ENCODE measurements around the gene PSMA2.

PSMA2 gene

GRCh38 chr7:42931834-42932651, at the start of gene PSMA2, which contains the start of gene MRPL32:
PSMA2 (minus strand) TSS chr7:42932174; CDS start chr7:42932158, 16 bp downstream.
MRPL32 (plus strand) TSS chr7:42932376; CDS start chr7:42932387, 11 bp downstream.
- no peak for TF ChIP-seq CTCF (conservative IDR thresholded peaks at IDR 0.05)
- peak; percentile 36; the same call in 1 of the 2 replicates for TF ChIP-seq ZFX (IDR thresholded peaks at IDR 0.05)
- H3K27ac ChIP-seq = peak within 1 kb of the TSS; percentile 88

DNA sequence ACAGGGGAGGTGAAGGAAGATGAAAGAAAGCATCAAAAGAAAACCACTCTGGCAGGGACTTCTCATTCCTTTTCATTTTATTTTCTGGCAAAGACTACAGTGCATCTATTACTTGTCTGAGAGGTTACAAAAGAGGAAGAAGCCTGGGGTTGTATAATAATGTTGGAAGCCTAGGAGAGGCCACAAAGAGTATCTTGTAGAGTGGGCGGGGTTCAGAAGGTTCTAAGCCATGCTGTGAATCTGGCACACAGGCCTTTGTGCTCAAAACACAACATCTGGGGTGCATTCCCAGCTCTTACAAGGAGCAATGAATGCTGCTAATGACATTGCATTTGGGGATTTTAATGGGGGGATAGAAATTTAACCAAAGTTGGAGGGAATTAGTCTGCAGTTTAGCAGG, 49.6 kb upstream of the PSMA2 start:
- H3K27ac ChIP-seq = no peak overlapping the region
- TF ChIP-seq CTCF (conservative IDR thresholded peaks at IDR 0.05) (no peak), ZFX (IDR thresholded peaks at IDR 0.05) (no peak)

- TF ChIP-seq ZFX (IDR thresholded peaks at IDR 0.05) (no peak), CTCF (conservative IDR thresholded peaks at IDR 0.05) (no peak)
These were observed 48.5 kb upstream of the PSMA2 start for GRCh38 chr7:42980514-42980913.

DNA sequence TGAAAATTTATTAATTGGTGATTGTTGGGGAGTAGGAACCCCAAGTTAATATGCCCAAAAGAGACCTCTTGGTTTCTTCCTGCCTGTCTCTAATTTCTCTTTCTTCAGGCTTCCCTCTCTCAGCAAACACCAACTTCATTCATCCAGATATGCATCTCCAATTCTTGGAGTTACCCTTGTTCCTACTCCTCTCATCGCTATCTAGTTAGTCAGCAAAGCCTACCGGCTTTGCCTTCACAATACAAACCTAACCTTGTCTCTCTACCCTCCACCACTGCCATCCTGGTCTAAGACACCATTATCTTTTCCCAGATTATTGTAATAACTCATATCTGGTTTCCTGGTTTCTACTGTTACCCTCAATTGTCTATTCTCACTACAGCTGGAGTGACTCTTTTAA, 48.1 kb upstream of the PSMA2 start:
- no peak overlapping the region for H3K27ac ChIP-seq

More at GRCh38 chr7:42980514-42980913, 48.5 kb upstream of the PSMA2 start:
- H3K27ac ChIP-seq = no peak overlapping the region

GRCh38 chr7:42978496-42978895, 46.5 kb upstream of the PSMA2 start:
- no peak for TF ChIP-seq ZFX (IDR thresholded peaks at IDR 0.05)
- no peak for TF ChIP-seq CTCF (conservative IDR thresholded peaks at IDR 0.05)
- no peak overlapping the region for H3K27ac ChIP-seq

More for the DNA sequence above, 48.1 kb upstream of the PSMA2 start:
- TF ChIP-seq CTCF (conservative IDR thresholded peaks at IDR 0.05) = no peak
- no peak for TF ChIP-seq ZFX (IDR thresholded peaks at IDR 0.05)

GRCh38 chr7:42976371-42976770, 44.4 kb upstream of the PSMA2 start:
- no peak overlapping the region for H3K27ac ChIP-seq
- TF ChIP-seq ZFX (IDR thresholded peaks at IDR 0.05) = no peak
- TF ChIP-seq CTCF (conservative IDR thresholded peaks at IDR 0.05) = no peak

GRCh38 chr7:42972699-42973500, 40.9 kb upstream of the PSMA2 start:
- TF ChIP-seq CTCF (conservative IDR thresholded peaks at IDR 0.05) = no peak
- TF ChIP-seq ZFX (IDR thresholded peaks at IDR 0.05) = no peak
- H3K27ac ChIP-seq = no peak overlapping the region
